Esophagus (tissue), 2 donors: ENCODE data around the gene GAN. TPM values are rescaled to one million over a fixed set of nuclear protein-coding genes. Genes with fewer than 3 reads are reported as not detected.

Experiments
- H3K27ac ChIP-seq, 2 donors: one replicate each; pipeline ENCODE4 v1.5.1; 2013; ENCODE audit warnings: low read depth in 2 of 2, mild to moderate bottlenecking in 2 of 2, inconsistent platforms in 1 of 2, low read length in 1 of 2, moderate library complexity in 1 of 2
- H3K27me3 ChIP-seq, 2 donors: one replicate each; pipeline ENCODE4 v1.6.1; 2013; ENCODE audit warnings: low read length in 2 of 2, control low read depth in 1 of 2, mild to moderate bottlenecking in 1 of 2; ENCODE audit not compliant: insufficient read depth in 2 of 2, control insufficient read depth in 1 of 2
- H3K36me3 ChIP-seq, 2 donors: one replicate each; pipeline ENCODE4 v1.6.1; 2013; ENCODE audit warnings: low read length in 1 of 2; ENCODE audit not compliant: control insufficient read depth in 2 of 2, insufficient read depth in 2 of 2
- H3K4me1 ChIP-seq, 2 donors: one replicate each; pipeline ENCODE4 v1.6.1; 2013; ENCODE audit warnings: low read length in 1 of 2; ENCODE audit not compliant: control insufficient read depth in 2 of 2, insufficient read depth in 2 of 2
- H3K4me3 ChIP-seq, 2 donors: one replicate each; pipeline ENCODE4 v1.5.1; 2013; ENCODE audit warnings: low read length in 2 of 2, mild to moderate bottlenecking in 2 of 2, low read depth in 1 of 2, moderate library complexity in 1 of 2
- H3K9me3 ChIP-seq, 2 donors: one replicate each; pipeline ENCODE4 v1.6.1; 2013; ENCODE audit warnings: mild to moderate bottlenecking in 2 of 2, low read depth in 1 of 2, low read length in 1 of 2, moderate library complexity in 1 of 2; ENCODE audit not compliant: control insufficient read depth in 2 of 2, insufficient read depth in 1 of 2
- WGBS, 2 donors: extraction: QIAGEN DNeasy Blood & Tissue Kit; methylation state at CpG; one replicate each; pipeline ENCODE4 v1.1.7; 2013; 5-methylcytosine and 5-hydroxymethylcytosine counted together
- polyA plus RNA-seq, 2 donors: library from polyadenylated mRNA; stranded (reverse); fragments of 200-250 nt; gene quantifications; one replicate each; pipeline ENCODE4 v1.2.3, GENCODE V29; 2013
- donor health status: healthy with polysubstance abuse.
- donor health status: Bipolar disorder and iron deficiency.

The GAN gene
- polyA plus RNA-seq, 2 donors: 2.9 to 6.8 TPM

DNA sequence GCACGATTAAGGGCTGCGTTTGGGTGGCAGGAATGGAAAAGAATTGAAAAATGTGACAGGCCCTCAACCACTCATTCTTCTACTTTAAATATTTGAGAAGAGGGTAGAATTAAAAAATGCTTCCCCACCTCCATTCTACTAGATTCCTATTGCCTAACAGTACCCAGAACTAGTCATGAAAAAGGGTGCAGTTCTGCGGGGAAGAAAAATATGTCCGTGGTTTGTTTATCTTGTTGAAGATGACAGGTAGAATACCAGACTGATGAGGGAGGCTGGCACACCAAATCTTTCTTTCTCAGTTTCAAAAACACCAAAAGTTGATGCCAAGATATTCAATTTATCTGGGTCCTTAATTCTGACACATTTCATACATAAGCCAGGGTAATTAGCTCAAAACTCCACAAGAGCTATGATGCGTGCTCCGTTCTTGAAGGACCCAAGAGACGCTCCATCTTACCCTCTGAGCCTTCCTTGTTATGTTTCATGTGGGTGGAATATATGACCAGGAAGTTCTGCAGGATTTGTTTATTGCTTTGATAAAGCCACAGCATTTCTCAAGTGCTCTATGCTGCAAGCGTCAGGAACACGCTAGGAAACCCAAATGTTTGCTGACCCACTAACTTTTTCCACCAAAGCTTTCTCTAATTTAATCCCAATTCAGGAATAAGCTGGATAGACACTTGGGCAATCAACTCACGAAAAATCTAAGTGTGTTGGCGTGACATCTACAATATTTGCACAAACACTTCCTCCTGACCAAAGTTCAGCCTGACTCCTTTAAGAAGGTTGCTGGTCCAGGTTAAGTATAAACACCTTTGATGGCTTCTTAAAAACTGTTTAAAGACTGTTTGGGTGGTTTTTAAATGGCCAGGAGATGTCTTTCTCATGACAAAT lies 20.6 kb upstream of the GAN start:
- Histone ChIP-seq H3K4me3 (no peak overlapping the region), H3K27ac (no peak overlapping the region), H3K9me3 (no peaks in the 10 kb centered on the region), H3K36me3 (no peaks in the 10 kb centered on the region), H3K4me1 (no peaks in the 10 kb centered on the region), H3K27me3 (no peaks in the 10 kb centered on the region)
- WGBS, 2 donors: 65 to 67% methylated on average over 11 of the region's 11 CpGs

DNA sequence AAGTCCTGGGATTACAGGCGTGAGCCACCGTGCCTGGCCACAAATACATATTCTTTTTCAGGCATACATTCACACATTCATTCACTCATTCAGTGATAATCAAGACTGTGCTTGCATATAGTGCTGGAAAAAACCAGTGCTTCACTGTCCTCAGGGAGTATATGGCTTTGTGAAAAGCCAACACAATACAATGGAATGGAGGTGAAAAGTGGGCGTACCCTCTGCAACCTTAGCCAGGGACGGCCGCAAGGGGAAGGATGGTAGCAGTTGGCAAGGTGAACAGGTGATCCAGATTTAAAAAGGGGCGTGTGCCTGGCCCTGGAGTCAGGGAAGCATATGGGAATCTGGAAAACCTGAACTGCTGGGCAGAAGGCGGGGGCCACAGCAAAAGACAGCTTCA lies 18.1 kb upstream of the GAN start:
- Histone ChIP-seq H3K27ac (no peak overlapping the region), H3K27me3 (no peaks in the 10 kb centered on the region), H3K9me3 (no peaks in the 10 kb centered on the region), H3K4me1 (no peaks in the 10 kb centered on the region), H3K36me3 (no peaks in the 10 kb centered on the region), H3K4me3 (no peak overlapping the region)
- 48 to 68% methylated on average over 7 of the region's 7 CpGs for WGBS, 2 donors

DNA sequence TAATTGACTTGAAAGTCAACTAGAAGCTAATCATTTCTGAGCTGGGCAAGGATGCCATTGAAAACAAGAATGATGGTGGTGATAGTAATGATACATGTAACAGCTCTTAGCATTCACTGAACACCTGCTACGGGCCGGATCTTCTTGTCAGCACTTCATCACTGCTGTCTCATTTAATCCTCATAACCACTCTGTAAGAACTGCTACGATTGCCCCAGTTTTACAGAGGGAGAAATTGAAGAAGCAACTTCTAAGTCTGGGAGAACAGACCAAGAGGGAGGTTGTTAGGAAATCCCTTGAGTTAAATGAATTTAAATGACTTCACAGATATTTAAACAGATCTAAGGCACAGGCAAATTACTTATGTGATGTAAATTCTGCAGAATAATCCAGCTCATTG lies 7.0 kb upstream of the GAN start:
- Histone ChIP-seq H3K4me3 (no peak overlapping the region), H3K4me1 (no peaks in the 10 kb centered on the region), H3K9me3 (no peaks in the 10 kb centered on the region), H3K36me3 (no peaks in the 10 kb centered on the region), H3K27ac (no peak overlapping the region), H3K27me3 (no peaks in the 10 kb centered on the region)
- 80 to 82% methylated on average over 3 of the region's 3 CpGs for WGBS, 2 donors

DNA sequence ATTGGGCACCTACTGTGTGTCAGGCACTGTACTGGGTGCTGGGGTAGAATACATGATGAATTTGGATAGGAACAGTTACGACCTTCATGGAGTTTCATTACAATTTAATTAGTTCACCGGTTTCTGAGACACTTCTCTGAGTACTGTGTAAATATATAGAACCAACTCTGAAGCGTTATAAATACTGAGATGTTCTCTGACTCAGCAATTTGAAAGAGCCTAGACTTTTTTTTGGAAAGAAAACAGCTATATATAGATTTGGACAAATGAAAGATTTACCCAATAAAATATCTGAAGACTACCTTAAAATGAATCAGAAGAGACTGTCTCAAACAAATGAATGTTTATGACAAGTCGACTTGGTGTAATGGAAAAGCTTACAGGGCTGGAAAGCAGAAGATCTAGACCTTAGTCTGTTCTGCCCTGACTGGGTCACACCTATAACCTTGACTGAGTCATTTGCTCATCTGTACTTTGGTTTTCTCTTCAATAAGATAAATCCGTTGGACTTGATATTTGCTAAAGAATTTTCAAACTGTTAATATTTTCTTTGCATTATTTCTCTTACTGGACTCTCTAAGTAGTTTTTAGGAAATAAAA lies 4.6 kb upstream of the GAN start:
- 62 to 70% methylated on average over 5 of the region's 5 CpGs for WGBS, 2 donors

DNA sequence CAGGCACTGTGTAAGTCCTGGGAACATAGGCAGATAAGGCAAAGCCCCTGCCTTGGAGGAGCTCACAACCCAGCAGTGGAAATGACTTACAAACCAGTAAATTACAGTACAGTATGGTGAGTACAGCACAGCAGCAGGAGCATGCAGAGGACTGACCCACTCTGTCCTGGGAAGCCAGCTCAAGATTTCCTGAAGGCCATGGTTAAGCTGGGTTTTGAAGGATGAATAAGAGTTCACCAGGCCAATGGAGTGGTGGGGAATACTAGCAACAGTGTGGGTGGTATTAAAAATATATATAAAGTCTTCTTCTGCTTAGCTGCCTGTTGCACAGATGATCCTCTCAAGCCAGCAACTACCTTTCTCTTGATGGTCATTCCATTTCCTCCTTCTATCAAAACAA lies 3.0 kb upstream of the GAN start:
- H3K36me3 ChIP-seq: no peaks in the 10 kb centered on the region
- no peak overlapping the region for H3K4me3 ChIP-seq
- H3K9me3 ChIP-seq: no peaks in the 10 kb centered on the region
- H3K27ac ChIP-seq: no peak overlapping the region
- no peaks in the 10 kb centered on the region for H3K27me3 ChIP-seq
- H3K4me1 ChIP-seq: peaks cover 0 to 8% of the 10 kb centered on the region in 2 donors

More for the DNA sequence above, 4.6 kb upstream of the GAN start:
- Histone ChIP-seq H3K27me3 (no peaks in the 10 kb centered on the region), H3K27ac (no peak overlapping the region), H3K9me3 (no peaks in the 10 kb centered on the region), H3K4me1 (peaks cover 0 to 8% of the 10 kb centered on the region in 2 donors), H3K36me3 (no peaks in the 10 kb centered on the region), H3K4me3 (no peak overlapping the region)

DNA sequence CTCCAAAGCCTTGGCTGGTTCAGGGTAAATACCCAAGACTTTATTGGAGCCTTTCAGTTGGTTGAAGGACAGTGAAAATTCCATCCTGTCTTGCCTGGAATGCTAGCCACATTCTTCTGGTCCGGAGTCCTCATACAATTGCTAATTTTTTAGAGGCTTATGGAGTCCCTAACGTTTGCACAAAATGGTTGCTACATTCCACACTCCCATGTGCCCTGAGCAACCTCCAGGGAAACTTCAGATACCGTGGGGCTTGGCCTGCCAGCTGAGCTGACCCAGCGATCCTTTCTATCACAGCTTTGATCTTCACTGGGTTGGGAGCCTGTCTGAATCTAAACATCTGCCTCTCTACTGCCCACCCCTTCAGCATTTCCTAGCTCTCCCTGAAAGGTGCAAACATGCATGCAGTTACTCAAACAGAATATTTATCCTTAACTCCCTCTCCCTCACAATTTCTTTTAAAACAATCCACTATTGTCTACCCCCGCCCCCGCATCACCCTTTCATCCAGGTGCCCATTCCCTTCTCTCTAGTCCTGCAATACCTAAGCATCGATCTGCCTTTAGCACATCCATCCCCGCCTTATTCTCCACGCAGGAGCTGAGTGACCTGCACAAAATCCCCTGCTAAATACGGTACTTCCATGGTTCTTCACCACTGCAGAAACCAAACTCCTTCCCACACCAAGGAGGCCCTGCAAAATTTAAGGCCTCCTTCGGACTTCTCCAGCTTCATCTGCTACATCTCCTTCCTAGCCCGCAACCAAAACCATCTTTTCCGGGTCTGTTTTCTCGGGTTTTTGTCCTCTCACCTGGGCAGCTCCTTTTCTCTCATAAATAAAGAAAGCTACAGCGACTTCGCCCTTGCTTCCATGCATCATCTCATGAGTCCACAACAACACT lies 810 bp upstream of the GAN start:
- peaks cover 0 to 12% of the 10 kb centered on the region in 2 donors for H3K4me1 ChIP-seq
- no peaks in the 10 kb centered on the region for H3K36me3 ChIP-seq
- peak overlapping the region; percentile 72 to 98 for H3K4me3 ChIP-seq
- 4 to 5% methylated on average over 16 of the region's 16 CpGs for WGBS, 2 donors
- H3K9me3 ChIP-seq: no peaks in the 10 kb centered on the region
- H3K27me3 ChIP-seq: no peaks in the 10 kb centered on the region
- H3K27ac ChIP-seq: peak overlapping the region; percentile 60 to 80

DNA sequence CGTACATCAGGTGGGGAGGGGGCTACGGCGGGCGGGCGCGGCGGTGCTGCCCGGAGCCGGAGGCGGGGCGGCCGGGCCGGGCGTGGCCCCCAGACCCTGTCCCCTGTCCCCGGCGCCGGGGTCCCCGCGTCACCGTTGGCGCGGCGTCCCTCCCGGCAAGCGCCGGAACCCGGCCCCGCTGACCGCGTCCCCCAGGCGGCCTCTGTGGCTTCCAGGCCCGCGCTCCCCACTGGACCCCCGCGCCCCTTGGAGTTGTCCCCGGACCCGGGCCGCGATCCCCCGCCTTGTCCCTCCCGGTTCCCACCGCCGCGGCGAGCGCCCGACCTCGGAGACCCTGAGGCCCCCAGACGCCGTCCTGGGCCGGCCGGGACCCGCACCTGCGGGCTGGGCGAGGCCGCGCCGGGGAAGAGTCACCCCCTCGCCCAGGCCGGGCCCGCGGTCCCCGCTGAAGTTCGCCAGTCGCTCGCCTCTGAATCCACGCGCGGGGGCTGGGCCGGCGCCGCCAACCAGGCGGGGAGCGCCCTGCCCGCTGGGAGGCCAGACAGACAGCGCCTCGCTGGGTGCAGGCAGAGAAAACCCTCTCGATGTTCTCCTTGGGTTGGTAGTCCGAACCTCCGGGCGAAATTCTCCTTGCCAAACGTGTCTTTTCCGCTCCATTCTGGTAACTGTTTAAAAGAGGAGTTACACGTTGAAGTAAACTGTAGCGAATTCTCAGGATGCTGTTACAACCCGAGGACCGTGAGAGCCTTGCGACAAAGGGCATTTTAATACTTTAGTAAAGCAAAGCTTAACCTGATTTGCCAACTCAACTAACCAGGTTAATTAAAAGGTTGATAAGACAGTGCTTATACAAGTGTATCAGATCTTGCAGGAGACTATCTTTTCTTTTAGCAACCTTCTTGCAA lies 761 bp downstream of the GAN start:
- Histone ChIP-seq H3K27ac (peak overlapping the region; percentile 95 to 96), H3K4me3 (peak overlapping the region; percentile 72 to 98), H3K9me3 (no peaks in the 10 kb centered on the region), H3K36me3 (no peaks in the 10 kb centered on the region), H3K27me3 (no peaks in the 10 kb centered on the region), H3K4me1 (peaks cover 0 to 12% of the 10 kb centered on the region in 2 donors)
- 1% methylated on average over 62 to 88 of the region's 88 CpGs for whole genome bisulfite sequencing, 2 donors

DNA sequence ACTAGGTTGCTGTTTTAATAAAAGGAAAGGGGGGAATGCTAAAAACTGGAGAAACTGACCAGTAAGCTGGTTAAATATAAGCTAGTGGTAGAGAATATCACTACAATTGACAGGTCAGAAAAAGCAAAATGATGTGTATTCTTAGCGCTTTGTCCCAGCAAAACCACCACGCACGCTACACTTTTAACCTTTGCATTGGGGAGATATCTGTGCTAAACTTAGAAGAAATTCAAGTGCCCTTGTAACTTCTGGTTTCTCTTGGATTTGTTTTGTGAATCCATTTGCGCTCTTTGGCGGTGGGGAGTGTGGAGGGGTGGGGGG lies 1.4 kb downstream of the GAN start:
- Histone ChIP-seq H3K27ac (peak overlapping the region in 1 of 2 donors; percentile 95), H3K9me3 (no peaks in the 10 kb centered on the region), H3K4me3 (peak overlapping the region in 1 of 2 donors; percentile 72), H3K36me3 (no peaks in the 10 kb centered on the region), H3K27me3 (no peaks in the 10 kb centered on the region), H3K4me1 (peaks cover 0 to 12% of the 10 kb centered on the region in 2 donors)
- 51 to 56% methylated on average over 5 of the region's 5 CpGs for WGBS, 2 donors

DNA sequence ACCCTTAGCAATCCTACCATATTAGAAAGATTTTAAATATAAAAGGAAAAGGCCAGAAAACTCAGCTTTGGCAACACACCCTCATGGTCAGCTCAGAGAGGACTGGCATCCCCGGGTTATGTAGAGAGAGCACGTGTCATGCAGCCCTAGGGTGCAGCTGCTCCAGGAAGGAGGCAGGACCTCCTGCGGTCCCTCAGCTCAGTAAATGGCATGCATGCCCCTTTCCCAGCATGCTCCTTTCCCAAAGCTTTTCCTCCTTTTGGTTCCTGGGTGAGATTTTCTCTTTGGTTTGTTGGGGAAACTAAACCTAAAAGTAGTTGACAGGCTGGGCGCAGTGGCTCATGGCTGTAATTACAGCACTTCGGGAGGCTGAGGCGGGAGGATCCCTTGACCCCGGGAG lies 3.9 kb downstream of the GAN start:
- Histone ChIP-seq H3K9me3 (no peaks in the 10 kb centered on the region), H3K4me3 (no peak overlapping the region), H3K27ac (peak overlapping the region in 1 of 2 donors; percentile 57), H3K36me3 (no peaks in the 10 kb centered on the region), H3K27me3 (no peaks in the 10 kb centered on the region), H3K4me1 (peaks cover 0 to 9% of the 10 kb centered on the region in 2 donors)
- WGBS, 2 donors: 68% methylated on average over 7 of the region's 7 CpGs
